Measurements from ENCODE around the gene C16orf92.
A peak's percentile ranks its signal among the peaks of the same experiment; 100 is the strongest.

The C16orf92 gene

DNA sequence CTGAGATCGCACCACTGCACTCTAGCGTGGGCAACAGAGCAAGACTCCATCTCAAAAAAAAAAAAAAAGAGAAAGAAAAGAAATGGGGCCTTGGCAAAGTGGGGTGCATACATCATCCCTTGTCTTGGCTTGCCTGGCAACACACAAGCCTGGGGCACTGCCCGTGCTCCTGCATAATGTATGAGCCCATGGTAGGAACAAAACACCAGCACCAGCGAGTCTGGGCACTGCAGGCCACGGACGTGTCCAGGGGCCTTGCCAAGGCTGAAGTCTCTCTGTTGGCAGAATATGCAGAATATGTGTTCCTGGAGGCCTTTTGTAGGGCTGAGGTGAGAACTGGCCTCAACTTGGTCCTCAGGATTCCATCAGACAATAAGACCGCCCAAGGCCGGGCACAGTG lies 26.9 kb downstream of the C16orf92 start:
- H3K27ac ChIP-seq (ENCODE audit: low read depth, low read length, poor library complexity, severe bottlenecking): no peak overlapping the region
- no peaks in the 10 kb centered on the region for H3K9me3 ChIP-seq (ENCODE audit: low read length)
- no peaks in the 10 kb centered on the region for H3F3A ChIP-seq (ENCODE audit: insufficient read depth, low read length)
- H3K36me3 ChIP-seq (ENCODE audit: insufficient read depth, low read length): no peaks in the 10 kb centered on the region
- no peaks in the 10 kb centered on the region for H3K79me2 ChIP-seq (ENCODE audit: insufficient read depth, low read length)
- no peaks in the 10 kb centered on the region for H3K9me2 ChIP-seq (ENCODE audit: low read depth, low read length)
- no peak overlapping the region for H2AFZ ChIP-seq (ENCODE audit: low read length)
- no peak overlapping the region for H3K4me2 ChIP-seq (ENCODE audit: low read length)
- TF ChIP-seq CTCF (IDR thresholded peaks at IDR 0.05; ENCODE audit: low read length) (no peak), EZH2 (IDR thresholded peaks at IDR 0.05; ENCODE audit: borderline replicate concordance, low read length) (no peak)
- no peaks in the 10 kb centered on the region; the same call in 1 of the 2 replicates for H3K27me3 ChIP-seq (ENCODE audit: insufficient read depth, low read length)
- H3K4me1 ChIP-seq (ENCODE audit: insufficient read depth, low read length, severe bottlenecking): peaks cover 24% of the 10 kb centered on the region
- no peak overlapping the region for H3K4me3 ChIP-seq (ENCODE audit: low read depth, low read length, poor library complexity, severe bottlenecking)
- H4K20me1 ChIP-seq (ENCODE audit: insufficient read depth, low read length): no peaks in the 10 kb centered on the region
- no peak overlapping the region for H3K9ac ChIP-seq (ENCODE audit: low read length)

GRCh38 chr16:30051518-30051917 lies 28.5 kb downstream of the C16orf92 start:
- TF ChIP-seq CTCF (IDR thresholded peaks at IDR 0.05; ENCODE audit: low read length): no peak
- TF ChIP-seq EZH2 (IDR thresholded peaks at IDR 0.05; ENCODE audit: borderline replicate concordance, low read length): no peak
- no peaks in the 10 kb centered on the region for H3K9me2 ChIP-seq (ENCODE audit: low read depth, low read length)
- no peak overlapping the region for H2AFZ ChIP-seq (ENCODE audit: low read length)
- H3K36me3 ChIP-seq (ENCODE audit: insufficient read depth, low read length): no peaks in the 10 kb centered on the region
- H3K4me1 ChIP-seq (ENCODE audit: insufficient read depth, low read length, severe bottlenecking): peaks cover 25% of the 10 kb centered on the region
- H3K9me3 ChIP-seq (ENCODE audit: low read length): no peaks in the 10 kb centered on the region
- no peaks in the 10 kb centered on the region for H3K79me2 ChIP-seq (ENCODE audit: insufficient read depth, low read length)
- H3K4me2 ChIP-seq (ENCODE audit: low read length): no peak overlapping the region
- H3K9ac ChIP-seq (ENCODE audit: low read length): no peak overlapping the region; the same call in 1 of the 2 replicates
- no peak overlapping the region for H3K4me3 ChIP-seq (ENCODE audit: low read depth, low read length, poor library complexity, severe bottlenecking)
- H3F3A ChIP-seq (ENCODE audit: insufficient read depth, low read length): no peaks in the 10 kb centered on the region
- H3K27me3 ChIP-seq (ENCODE audit: insufficient read depth, low read length): no peaks in the 10 kb centered on the region; the same call in 1 of the 2 replicates
- H4K20me1 ChIP-seq (ENCODE audit: insufficient read depth, low read length): no peaks in the 10 kb centered on the region
- H3K27ac ChIP-seq (ENCODE audit: low read depth, low read length, poor library complexity, severe bottlenecking): no peak overlapping the region

DNA sequence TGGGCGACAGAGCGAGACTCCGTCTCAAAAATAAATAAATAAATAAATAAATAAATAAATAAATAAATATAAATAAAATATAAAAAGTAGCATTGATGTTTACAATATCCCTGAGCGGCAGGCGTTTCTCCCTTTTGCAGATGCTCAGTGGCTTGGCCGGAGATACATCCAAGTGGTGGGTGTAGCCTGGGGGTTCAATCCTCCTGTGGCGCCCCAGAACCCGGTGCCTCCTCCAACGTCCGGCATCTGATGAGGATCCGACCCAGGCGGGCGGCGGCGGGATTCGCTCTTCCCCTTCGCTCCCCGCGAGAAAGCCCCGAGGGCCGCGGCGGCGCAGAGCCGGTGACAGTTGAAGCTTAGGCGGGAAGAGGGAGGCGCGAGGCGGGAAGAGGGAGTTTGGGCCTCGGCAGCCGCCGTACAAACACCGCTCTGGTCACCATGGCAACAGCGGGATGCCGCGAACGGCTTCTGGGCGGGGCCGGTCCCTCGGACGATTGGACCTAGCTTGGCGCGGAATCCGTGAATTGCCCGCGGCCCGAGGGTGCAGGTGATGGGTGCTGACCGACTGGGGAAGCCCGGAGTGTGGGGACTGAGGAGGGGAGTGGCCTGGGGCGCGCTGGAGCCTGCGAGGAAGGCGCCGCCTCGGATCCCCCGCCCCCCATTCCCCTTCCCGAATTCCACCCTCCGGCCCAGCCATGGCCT lies 29.8 kb downstream of the C16orf92 start:
- Histone ChIP-seq H4K20me1 (ENCODE audit: insufficient read depth, low read length) (no peaks in the 10 kb centered on the region), H3K9ac (ENCODE audit: low read length) (peak overlapping the region; percentile 72), H3K4me2 (ENCODE audit: low read length) (peak overlapping the region; percentile 90), H3K36me3 (ENCODE audit: insufficient read depth, low read length) (no peaks in the 10 kb centered on the region), H3K79me2 (ENCODE audit: insufficient read depth, low read length) (no peaks in the 10 kb centered on the region), H2AFZ (ENCODE audit: low read length) (peak overlapping the region; percentile 97; the same call in 1 of the 2 replicates), H3K4me3 (ENCODE audit: low read depth, low read length, poor library complexity, severe bottlenecking) (peak overlapping the region; percentile 72), H3F3A (ENCODE audit: insufficient read depth, low read length) (no peaks in the 10 kb centered on the region), H3K9me2 (ENCODE audit: low read depth, low read length) (no peaks in the 10 kb centered on the region), H3K27ac (ENCODE audit: low read depth, low read length, poor library complexity, severe bottlenecking) (peak overlapping the region; percentile 56), H3K4me1 (ENCODE audit: insufficient read depth, low read length, severe bottlenecking) (peaks cover 25% of the 10 kb centered on the region), H3K9me3 (ENCODE audit: low read length) (no peaks in the 10 kb centered on the region), H3K27me3 (ENCODE audit: insufficient read depth, low read length) (no peaks in the 10 kb centered on the region; the same call in 1 of the 2 replicates)
- TF ChIP-seq EZH2 (IDR thresholded peaks at IDR 0.05; ENCODE audit: borderline replicate concordance, low read length): no peak
- no peak for TF ChIP-seq CTCF (IDR thresholded peaks at IDR 0.05; ENCODE audit: low read length)
